Activated CD4-positive, CD25-positive, alpha-beta regulatory T cell treated with anti-CD3 and anti-CD28 coated beads, Interleukin-2, amount 50 U/mL, for 72 hours (primary cell): ENCODE data around the gene OR51A7.
"Not testable (repeated sequence)": the region's sequence is repeated elsewhere in the genome, so short reads cannot be mapped to it uniquely, and the experiment has no call there.

Experiments used
- DNase-seq: peaks from one replicate; pipeline ENCODE4 v3.0.0; 2021

The OR51A7 gene, protein sequence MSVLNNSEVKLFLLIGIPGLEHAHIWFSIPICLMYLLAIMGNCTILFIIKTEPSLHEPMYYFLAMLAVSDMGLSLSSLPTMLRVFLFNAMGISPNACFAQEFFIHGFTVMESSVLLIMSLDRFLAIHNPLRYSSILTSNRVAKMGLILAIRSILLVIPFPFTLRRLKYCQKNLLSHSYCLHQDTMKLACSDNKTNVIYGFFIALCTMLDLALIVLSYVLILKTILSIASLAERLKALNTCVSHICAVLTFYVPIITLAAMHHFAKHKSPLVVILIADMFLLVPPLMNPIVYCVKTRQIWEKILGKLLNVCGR

DNA sequence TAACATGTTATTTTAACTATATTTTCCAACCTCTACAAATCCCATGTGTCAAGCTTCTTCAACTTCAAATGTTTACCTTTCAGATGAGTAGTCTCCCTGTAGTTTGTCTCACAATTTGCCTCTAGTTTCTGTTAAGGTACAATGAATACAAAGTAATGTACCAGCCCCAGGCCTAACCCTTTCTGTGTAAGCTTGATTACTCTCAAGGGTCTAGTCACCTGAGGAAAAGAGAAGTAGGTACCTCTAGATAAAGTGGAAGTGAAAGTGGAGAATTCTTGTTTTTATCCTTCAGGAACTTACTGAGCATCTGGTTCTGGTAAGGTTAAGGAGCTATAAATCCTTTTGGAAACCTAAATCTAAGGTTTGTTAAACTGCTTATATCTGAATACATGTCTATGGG, at the start of gene OR51A7:
OR51A7 (plus strand) TSS at position 300 of the 400 bp plus-strand sequence. CDS start 3,587 bp downstream, outside the sequence.
- no peak for DNase-seq

DNA sequence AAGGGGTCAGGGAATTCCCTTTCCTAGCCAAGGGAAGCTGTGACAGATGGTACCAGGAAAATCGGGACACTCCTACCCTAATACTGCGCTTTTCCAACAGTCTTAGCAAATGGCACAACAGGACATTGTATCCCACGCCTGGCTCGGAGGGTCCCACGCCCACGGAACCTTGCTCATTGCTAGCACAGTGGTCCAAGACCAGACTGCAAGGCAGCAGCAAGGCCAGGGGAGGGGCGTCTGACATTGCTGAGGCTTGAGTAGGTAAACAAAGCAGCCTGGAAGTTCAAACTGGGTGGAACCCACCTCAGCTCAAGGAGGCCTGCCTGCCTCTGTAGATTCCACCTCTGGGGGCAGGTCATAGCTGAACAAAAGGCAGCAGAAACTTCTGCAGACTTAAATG, 49.3 kb upstream of the OR51A7 start:
- not testable (repeated sequence) for DNase-seq

DNA sequence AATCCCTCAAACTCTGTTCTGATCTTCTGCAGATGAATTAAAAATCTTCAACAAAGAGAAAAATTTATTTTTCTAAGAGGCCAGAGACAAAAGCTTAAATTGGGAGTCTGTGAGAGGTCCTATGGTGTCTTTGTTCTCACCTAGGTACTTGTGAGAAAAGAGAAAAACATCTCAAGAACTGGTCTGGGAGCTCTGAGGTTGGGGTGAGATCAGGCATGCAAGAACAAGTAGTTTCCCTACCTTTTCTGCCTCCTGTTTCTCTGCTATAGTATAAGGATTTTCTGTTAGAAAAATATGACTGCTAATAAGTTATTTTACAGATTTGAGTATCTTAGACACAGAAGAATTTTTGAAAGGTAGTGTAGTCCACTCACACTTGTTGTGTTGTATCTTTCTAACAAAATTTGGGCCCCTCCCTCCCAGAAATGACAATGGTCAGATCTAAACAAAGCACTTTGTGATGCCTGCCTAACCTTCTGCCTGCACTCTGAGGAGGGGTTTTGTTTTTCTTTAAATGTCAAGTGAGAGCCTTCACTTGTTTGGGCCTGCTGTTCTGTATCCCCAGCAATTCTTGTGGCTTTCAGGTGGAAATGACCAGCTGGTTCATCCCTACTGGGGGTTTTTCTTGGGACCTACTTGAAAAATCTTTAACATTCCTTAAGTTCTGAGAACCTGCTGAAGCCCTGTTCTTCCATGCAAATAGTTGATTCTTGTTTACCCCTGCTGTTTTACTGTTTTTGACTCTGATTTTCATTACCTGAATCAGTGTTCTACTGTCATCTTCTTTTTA, 40.9 kb upstream of the OR51A7 start:
- DNase-seq, result no peak

DNA sequence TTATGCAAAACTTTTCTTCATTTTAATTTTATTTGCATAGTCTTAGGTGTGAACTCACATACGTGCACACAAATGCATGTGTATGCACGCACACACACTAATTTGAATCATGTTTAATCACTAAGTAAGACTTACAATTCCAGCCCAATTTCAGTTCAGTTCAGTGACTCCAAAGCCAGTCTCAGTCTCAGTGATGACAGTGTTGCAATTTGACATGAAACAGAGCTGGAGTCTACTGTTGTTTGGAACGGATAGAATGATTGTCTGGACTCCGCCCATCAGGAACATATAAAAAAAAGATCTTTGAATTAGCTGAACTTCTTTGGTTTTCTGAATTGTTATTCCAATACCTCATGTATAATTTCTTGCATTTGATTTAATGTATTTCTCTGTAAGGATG, 39.7 kb upstream of the OR51A7 start:
- no peak for DNase-seq

DNA sequence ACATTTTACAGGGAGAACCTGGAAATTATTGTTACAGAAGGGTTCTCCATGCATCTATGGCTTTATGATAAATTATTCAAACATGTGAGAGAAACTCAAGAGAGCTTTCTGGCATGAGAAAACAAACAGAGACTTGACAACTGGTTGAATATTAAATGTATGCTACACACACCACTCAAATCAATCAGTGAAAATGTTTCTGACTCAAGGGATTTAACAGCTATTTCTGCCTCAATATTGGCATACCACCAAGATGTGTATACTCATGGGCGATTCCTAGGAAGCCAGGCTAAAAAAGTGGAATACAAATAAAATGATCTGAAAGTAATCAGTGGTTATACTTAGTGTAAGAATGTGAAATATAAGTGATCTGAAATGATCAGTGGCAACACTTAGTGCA, 37.7 kb upstream of the OR51A7 start:
- DNase-seq, result no peak

DNA sequence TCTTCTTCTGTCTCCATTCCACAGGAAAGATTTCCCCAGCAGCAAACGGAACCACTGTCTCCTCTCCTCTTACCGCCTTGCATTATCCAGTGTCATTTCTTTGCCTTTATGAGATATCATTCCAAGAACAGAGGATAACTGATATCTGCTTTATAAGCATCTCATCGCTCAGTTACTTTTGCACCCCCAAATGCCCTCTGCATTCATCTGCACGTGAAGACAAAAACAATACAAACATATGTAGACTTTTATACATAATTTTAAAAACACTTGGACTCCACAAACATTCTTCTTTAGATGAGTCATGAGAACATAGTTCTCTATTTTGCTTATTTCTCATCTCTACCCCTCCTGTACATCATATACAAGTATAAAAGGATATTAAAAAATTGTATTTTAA, 22.4 kb upstream of the OR51A7 start:
- DNase-seq, result no peak

DNA sequence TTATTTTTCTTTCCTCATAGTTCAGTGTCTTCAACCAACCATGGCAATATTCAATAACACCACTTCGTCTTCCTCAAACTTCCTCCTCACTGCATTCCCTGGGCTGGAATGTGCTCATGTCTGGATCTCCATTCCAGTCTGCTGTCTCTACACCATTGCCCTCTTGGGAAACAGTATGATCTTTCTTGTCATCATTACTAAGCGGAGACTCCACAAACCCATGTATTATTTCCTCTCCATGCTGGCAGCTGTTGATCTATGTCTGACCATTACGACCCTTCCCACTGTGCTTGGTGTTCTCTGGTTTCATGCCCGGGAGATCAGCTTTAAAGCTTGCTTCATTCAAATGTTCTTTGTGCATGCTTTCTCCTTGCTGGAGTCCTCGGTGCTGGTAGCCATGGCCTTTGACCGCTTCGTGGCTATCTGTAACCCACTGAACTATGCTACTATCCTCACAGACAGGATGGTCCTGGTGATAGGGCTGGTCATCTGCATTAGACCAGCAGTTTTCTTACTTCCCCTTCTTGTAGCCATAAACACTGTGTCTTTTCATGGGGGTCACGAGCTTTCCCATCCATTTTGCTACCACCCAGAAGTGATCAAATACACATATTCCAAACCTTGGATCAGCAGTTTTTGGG, 21.6 kb upstream of the OR51A7 start, which contains the start of gene OR51T1:
OR51T1 (plus strand) TSS at position 41 of the 641 bp plus-strand sequence; CDS start at position 41, 0 bp downstream.
- no peak for DNase-seq

DNA sequence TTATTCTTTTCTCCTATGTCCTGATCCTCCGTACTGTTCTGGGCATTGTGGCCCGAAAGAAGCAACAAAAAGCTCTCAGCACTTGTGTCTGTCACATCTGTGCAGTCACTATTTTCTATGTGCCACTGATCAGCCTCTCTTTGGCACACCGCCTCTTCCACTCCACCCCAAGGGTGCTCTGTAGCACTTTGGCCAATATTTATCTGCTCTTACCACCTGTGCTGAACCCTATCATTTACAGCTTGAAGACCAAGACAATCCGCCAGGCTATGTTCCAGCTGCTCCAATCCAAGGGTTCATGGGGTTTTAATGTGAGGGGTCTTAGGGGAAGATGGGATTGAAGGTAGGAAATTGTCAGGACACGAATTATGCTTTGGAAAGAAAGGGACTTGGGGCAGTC, 21.0 kb upstream of the OR51A7 start:
- no peak for DNase-seq

DNA sequence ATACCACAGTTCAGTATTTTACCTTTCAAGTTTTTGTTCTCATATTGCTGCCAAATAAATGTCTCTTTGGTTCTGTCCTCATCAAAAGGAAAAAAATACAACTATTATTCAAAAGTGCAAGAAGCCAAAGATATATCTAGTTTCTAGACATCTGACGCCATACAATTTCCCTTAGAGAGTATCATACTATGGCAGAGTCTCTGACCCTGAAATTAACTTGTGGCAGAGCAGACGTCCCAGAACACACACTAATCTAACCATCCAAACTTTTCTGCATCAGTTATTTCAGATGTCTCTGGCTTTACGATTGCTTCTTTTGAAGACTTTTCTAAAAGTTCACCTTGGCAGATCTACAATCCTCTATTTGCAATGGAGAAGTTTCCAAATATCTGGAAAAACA, 19.2 kb upstream of the OR51A7 start:
- no peak for DNase-seq

DNA sequence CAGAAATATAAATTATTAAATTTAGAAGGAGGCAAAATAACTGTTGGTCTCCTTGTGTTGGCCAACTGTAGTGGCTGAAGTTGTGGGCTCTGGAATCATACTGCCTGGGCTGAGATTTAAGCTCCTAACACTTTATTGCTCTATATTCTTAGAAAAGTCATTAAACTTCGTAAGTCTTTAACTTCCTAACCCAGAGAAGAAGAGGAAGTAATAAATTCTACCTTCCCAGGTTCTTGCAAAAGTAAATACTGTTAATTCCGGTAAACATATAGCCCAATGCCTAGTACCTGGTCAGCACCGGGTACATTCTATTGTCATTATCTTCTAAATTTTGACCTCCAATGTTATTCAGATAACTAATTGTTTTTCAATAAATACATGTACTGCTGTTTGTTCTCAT, 17.4 kb upstream of the OR51A7 start:
- no peak for DNase-seq

DNA sequence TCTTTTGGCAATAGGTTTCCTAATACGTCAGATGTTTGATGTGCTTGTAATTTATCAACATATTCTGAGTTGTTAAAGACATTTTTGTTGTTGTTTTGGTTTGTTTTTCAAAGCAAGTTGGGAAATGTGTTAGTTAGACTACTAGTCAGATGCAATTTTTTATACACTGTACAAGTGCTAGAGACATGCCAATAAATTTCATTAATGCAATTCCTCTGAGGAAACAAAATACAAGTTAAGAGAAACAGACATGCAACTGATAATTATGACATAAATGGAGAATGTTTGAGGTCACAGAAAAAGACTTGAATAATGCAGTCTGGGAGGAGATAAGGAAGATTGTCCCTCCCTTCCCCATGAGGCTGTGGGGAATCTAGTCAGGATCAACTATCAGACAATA, 16.0 kb upstream of the OR51A7 start:
- no peak for DNase-seq

DNA sequence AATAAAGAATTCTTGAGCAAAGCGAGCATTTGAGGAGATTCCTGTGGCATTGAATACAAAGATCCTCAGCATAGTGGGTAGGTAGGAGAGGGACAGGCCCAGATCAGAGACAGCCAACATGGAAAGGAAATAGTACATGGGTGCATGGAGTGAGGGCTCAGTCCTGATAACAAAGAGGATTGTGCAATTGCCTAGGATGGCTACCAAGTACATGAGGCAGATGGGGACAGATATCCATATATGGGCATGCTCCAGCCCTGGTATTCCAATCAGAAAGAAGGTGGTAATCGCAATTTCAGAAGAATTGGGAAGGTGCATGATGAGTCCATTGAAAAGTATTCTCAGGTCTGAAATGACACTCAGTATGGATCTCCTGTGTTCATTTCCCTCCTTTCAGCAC, 13.3 kb upstream of the OR51A7 start:
- DNase-seq, result no peak

DNA sequence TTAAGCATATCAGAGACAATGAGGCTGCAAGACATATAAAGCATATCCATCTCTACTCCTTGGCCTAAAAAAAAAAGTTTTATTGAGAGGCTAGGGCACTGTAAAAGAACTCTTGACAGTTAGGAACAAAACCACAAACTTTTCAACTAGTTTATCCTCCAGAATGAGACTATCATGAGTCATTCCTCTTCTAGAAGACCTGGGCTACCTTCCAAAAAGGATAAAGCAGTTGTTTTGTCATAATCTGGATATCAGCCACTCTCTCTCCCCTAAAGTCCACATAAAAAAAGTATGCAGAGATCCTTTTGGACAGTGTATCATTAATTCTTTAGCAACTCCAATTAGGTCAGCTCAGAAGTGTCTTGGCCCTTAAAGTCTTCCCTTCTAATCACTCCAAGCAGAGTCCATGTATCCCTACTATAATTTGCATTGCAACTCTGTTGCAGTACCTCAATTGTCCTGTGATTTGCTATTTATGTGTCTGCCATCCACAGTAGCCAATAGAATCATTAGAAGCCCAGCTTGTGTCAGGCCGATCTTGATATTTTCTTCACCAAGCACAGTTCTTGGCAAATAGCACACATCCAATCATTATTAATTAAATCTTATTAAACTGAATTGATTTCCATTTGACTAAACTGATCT, 11.5 kb upstream of the OR51A7 start:
- no peak for DNase-seq

DNA sequence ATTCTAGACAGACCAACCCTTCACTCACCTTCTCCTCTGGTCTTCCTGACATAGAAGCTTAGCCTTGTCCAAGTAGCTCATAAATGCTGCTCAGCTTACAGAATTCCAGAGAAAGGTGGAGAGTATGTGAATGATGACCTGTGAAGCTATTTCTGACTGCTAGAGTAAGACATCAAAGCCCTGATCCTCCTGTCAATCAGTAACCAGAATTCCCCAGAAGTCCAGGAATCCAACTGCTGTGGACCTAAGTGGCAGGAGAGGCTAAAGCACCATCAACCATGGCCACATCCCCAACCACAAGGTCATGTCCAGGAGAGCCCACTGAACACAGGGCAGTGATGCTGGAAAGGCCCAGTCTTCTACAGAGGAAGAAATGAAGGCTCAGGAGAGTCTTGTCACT, 13.0 kb downstream of the OR51A7 start:
- DNase-seq, result no peak

DNA sequence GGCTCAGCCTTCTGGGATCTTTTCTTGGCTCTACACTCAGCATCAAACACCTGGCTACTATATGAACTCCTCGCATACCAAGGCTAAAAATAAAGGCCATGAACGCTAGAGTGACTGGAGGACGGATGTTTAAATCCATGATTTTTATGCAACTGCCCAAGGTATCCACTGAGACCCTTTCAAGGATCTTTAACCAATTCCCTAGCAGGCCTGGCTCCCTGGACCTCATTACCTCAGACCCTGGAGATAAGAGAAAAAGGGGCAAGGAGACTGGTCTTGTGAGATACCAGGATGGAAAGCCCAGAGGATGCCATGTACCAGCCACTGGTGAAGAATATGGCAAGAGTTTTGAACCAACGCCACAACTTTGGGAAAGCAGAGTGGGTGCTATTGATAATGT, 15.7 kb downstream of the OR51A7 start, which contains the start of gene OR51G2:
OR51G2 (minus strand) TSS at position 101 of the 400 bp plus-strand sequence. CDS start 3,687 bp downstream, outside the sequence.
- DNase-seq, result no peak

DNA sequence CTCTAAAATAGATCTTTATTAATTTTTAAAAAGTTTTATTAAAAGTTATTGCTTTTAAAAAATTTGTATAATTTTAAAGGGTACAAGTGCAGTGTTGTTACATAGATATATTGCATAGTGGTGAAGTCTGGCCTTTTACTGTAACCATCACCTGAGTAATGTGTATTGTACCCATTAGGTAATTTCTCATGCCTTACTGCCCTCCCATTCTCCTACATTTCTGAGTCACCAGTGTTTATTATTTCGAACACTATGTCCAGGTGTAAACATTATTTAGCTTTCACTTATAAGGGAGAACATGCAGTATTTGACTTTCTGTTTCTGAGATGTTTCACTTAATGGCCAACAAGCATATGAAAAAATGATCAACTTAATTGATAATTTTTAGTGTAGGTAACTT, 18.2 kb downstream of the OR51A7 start:
- no peak for DNase-seq

DNA sequence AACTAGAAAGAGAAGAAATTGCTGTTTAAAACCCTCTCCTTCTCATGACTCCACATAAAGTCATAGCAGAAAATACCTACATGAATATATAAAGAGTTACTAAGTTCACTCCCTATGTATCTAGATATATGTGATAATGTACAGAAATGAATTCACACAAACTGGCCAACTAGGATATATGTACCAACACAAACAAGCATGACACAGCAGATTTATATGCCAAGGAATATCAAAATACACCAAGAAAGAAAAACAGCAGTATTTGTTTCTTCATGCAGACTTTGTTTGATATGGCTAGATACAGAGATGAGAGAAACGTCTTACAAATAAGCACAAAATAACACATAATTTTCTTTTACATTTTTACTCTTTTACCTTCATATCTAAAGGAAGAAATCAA, 18.7 kb downstream of the OR51A7 start:
- DNase-seq, result no peak

DNA sequence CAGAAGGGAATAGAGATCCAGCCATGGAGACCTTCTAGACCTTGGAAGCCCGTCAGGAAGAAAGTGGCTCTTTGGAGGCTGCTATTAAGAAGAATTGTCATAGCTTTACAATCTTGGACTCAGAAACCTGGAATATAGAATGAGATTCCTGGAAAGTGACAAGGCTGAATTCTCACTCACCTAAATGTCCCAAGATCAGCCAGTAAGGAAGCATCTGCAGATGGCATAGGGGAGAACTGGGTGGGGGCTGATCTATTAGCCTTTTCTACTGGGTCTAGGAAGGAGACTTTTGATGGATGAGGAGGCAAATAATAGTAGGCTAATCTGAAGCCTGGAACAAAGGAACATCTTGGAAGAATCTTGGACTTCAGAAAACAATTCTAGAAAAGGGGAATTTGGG, 20.7 kb downstream of the OR51A7 start, which contains the start of gene OR51G1:
OR51G1 (minus strand) TSS at position 101 of the 400 bp plus-strand sequence; CDS start at position 101, 0 bp downstream.
- DNase-seq, result no peak

DNA sequence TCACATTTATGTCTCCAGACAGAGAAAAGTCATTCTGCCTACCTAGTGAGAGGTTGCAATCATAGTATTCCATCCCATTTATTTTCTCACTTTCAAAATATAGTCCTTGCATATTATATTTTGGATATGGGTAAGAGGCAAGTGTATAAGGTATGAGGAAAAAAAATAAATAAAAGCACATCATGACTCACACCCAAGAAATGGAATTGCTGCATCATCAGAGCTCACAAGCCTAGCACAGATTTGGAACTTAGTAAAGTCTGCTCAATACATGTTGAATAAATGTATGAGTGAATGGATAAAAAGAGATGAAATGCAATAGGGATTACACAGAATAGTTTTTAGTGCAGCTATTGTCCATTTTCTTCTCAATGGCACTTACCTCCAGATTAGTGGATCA, 23.0 kb downstream of the OR51A7 start:
- no peak for DNase-seq

DNA sequence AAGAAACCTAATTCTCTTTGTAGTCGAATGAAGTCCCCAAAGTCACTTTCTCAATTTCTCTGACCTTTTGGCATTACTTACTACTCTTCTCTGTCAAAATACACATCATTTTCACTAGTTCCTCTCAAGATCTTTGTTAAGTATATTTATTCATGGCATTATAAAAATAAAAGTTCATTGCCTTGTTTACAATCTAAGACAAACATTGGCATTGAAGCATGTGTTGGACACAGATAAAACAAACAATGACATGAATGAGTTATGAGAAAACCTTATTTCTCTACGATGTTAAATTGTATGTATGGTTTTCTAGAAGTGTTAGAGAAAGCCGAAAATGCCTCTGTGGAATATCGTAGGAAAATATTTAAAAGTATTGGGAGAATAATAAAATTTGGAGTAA, 29.2 kb downstream of the OR51A7 start:
- no peak for DNase-seq

DNA sequence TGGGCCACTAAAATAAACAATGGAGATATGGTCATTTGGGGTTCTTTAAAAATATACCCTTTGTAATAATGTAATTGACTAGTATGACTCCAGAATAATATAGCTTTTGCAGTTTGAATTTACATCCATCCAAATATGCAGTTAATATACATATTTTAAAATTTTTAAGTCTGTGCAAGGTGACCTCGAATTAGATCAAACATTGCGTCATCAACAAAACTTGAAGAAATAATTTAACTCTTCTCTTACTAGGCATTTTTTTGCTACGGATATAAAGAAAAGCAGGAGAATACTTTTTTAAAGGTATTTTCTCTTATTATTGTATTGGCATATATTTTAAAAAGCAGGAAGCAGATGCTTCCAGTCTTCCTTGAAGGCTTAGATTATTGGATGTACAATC, 33.2 kb downstream of the OR51A7 start:
- no peak for DNase-seq

DNA sequence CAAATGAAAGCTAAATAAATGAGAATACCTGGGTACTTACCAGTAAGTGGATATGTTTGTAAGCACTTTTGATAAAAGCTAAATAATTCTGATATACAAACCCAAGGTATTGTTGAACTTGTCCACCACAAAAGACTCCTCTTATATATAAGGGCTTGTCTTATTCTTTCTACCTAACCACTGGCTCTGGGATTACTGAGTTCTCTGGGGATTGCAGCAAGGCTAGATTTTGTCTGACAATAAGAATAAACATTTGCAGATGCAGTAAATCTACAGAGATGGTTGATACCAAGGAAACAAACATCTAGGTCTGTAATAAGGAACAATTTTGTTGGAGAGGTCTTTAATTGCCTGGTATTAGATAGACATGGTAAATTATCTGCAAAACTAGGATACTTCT, 43.9 kb downstream of the OR51A7 start, which contains the start of gene OR51A4:
OR51A4 (minus strand) TSS at position 101 of the 400 bp plus-strand sequence. CDS start 505 bp downstream, outside the sequence.
- DNase-seq, result no peak

DNA sequence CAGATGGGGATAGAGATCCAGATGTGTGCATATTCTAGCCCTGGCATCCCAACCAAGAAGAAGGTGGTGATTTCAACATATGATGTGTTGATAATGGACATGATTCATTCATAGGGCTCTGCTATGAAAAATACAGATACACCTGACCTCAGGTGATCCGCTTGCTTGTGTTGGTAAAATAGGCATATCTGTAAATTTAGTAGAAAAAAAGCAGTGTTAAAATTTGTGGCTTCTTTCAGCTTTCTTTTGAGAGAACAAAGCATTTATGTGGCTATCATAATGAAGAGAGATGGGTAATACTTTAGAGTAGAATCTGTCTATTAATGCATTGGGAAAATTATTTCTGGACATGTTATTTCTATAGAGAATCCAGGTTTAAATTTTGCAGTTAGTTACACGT, 52.0 kb downstream of the OR51A7 start, which contains the start of gene OR51A2:
OR51A2 (minus strand) TSS at position 101 of the 400 bp plus-strand sequence; CDS start at position 101, 0 bp downstream.
- DNase-seq, result not testable (repeated sequence)
